ENCODE data around the gene EAF2.
"Not testable (repeated sequence)": the region's sequence is repeated elsewhere in the genome, so short reads cannot be mapped to it uniquely, and the experiment has no call there.

Gene EAF2

DNA sequence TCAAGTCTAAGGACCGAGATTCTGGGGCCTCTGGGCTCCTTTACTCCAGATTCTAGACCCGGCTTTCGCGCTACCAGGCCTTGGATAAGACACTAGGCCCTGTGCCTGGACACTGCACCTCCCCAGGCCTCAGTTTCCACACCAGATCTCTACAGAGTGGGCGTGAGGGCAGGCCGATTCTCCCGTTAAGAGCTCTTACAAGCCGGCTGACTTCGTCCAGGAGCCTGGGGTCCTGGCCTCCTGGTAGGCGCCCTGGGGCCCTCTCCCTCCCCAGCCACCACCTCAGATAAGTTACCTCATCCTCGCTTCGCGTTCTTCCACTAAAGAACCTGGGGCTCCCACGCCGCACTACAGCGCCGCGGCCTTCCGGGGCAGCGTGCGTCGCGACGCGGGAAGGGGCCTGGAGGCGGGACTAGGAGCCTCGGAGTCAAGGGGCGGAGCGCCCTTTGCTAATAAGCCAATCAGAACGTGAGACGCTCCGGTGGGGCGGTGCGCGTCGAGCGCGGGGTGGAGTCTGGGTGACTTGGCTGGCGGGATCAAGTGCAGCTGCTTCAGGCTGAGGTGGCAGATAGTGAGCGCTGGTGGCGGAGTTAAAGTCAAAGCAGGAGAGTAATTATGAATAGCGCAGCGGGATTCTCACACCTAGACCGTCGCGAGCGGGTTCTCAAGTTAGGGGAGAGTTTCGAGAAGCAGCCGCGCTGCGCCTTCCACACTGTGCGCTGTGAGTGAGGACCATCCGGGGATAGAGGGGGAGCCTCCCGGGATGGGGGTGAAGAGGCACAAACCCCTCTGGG, at the start of gene EAF2, which contains the start of gene IQCB1:
TSS of gene EAF2 (plus strand) at position 539 of the 794 bp plus-strand sequence. CDS start at position 616, 77 bp downstream.
TSS of gene IQCB1 (minus strand) at position 390 of the 794 bp plus-strand sequence. CDS start 6,100 bp downstream, outside the sequence.
- DNase-seq: peak; percentile 97

DNA sequence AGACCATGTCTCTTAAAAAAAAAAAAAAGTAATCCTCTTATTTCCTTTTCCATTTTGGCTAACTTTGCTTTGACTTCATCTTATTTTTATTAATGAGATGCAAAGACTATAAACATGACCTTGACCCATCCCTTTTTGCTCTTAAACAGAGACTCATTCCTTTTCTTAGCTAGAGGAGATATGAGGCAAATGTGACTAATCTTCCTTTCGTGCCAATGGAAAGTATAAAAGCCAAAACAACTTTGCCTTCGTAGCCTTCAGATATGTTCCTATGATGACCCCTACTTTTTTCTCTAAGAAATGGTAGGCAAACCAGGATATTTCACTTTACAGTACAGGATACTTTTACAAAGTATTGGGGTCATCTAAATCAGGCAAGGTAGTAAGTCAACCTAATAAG, 48.5 kb upstream of the EAF2 start:
- DNase-seq: no peak

DNA sequence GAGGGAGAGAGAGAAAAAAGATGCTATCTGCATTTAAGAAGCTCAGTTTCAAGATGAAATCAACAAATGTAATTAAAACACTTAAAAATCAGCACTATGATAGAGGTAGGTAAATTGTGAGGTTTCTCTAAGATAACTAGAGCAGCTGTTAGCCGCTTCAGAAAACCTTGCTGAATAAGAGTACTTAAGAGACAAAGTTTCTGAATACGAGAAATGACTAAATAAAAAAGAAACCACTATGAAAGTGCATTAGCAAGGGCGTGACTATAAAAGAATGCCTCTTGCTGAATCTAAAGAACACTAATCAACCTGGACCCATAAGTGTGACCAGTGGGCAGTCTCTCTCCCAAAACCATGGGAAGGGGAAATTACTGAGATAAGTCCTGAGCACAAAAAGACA, 41.9 kb upstream of the EAF2 start:
- DNase-seq: no peak

DNA sequence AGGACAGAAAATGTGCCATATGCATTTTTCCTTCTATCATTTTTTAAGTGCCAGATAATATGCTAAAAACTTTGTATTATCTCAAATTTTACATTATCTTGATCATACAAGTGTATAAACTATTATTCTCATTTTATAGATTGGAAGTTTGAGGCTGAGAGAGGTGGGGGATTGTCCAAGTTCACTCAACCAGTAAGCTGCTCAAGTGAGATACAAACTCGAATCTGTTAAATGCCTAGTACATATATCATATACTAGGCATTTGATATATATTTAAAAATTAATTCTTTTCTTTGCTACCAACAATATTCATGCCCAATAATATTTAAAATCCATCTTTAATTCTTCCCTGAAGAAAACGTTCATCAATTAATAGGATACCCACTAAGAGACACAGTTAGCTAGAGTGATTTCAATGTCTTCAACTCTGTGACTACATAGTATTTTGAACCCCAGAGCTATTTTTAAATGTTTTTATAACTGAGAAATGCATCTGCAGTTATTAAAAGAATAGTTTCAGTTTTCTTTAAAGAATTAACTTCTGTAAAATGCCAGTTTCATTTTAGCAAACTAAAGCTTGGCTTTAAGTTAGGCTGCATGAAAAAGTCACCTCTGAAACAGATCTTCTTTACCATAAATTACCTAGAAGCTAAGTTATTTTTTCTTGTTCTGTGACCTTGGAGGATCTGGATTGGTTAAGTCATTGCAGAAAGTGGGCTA, 40.6 kb upstream of the EAF2 start:
- no peak for DNase-seq

DNA sequence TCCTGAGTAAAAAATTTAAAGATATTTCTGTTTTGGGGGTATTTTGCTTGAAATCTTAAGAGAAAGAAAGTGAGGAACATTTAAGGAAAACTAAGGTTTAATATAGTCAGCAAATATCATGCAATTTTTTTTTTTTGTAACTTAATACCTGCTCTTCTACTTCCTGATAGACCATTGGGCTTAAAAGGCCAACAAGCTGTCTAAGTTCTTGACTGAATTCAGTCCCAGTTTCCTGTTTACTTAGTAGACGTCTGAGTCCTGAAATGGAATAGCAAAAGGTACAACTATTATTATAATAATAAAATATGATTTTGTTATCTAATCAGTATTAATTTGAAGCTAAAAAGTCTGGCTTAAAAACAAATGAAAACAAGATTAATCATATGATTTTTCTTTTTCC, 38.0 kb upstream of the EAF2 start:
- no peak for DNase-seq

DNA sequence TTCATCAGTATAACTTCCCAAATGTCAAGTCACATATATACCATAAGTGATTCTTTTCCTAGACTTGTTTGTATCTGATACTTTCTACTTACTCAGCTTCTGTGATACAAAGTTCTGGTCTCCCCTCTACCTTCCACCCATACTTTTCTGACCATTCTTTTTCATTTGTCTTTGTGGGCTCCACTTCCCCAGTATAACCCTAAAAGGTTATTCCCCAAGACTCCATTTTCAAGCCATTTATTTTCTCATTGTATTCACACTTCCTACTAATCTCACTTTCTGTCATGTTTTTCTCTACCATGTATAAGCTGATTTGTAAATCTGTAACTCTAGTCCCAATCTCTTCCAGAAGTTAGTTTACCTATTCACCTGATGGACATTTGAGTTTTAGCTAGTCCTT, 34.1 kb upstream of the EAF2 start:
- no peak for DNase-seq

DNA sequence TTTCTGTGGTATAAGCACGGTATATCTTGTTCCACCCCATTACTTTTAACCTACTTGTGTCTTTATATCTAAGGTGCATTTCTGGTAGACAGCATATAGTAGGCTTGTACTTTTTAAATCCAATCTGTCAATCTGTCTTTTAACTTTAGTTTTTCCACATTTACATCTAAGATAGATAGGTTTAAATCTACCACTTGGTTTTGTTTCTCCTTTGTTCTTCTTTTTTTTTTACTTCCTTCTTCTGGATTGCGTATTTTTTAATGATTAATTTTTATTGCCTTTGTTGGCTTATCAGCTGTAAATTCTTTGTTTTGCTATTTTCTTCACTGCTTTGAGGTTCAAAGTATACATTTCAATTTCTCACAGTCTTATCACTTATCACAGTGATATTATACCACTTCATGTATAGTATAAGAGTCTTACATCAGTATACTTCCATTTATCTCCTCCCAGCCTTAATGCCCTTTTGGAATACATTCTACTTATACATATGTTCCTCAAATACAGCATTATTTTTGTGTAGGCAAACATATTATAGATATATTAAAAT, 31.2 kb upstream of the EAF2 start:
- DNase-seq: no peak

DNA sequence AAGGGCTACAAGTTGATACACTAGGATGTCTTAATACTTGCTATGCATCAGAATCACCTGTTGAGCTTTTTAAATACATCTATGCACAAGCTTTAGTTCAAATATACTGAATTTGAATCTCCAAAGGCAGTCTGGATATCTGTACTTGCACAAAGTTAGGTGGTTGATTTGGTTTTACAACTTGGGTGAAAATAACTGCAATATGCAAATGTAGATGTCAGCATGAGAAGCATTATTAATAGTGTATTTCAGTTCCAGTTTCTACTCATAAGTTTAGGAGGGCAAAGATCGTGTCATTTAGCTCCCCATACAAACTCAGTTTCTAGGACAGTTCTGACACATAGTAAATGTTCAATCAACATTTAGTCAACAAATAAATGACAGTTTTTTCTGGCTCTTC, 25.8 kb upstream of the EAF2 start:
- DNase-seq: no peak

DNA sequence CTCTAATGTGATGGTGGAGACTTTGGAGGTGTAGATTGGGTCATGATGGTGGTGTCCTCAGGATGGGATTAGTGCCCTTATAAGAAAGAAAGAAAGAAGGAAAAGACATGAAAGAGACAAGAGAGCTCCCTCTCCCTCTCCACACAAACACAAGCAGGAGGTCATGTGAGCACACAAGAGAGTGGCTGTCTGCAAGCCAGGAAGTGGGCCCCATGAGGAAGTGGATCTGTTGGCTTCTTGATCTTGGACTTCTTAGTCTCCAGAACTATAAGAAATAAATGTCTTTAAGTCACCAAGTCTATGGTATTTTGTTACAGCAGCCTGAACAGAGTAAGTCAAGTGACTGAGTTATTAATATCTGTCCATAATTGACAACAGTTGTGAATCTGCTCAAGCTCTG, 17.3 kb upstream of the EAF2 start:
- DNase-seq: no peak

DNA sequence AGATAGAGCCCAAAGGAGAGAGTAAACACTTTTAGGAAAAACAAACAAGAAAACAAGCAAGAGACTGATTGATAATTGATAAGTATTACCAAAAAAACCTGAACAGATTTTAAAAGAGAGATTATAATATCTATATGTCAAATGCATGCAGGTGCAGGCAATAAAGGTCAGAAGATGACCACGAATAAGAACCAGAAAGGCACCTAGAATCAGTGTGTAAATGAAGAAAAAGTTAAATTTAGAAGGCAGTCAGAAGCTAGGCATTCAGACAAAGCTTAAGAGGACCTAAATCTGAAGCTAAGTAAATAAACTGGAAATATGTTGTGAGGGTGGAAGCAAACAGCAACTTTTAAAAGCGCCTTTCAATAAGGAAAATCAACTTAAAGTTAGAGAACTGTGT, 16.4 kb upstream of the EAF2 start:
- DNase-seq: no peak

DNA sequence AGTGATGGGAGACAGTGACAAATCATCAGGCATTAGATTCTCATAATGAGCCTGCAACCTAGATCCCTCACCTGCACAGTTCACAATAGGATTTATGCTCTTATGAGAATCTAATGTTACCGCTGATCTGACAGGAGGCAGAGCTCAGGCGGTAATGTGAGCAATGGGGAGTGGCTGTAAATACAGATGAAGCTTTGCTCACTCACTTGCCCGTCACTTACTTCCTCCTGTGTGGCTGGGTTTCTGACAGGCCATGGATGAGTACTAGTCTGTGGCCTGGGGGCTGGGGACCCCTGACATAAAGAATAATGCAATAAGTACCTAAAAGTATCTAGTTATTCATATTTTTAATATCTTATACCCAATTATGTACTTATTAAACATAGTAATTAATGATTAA, 15.8 kb upstream of the EAF2 start:
- no peak for DNase-seq

DNA sequence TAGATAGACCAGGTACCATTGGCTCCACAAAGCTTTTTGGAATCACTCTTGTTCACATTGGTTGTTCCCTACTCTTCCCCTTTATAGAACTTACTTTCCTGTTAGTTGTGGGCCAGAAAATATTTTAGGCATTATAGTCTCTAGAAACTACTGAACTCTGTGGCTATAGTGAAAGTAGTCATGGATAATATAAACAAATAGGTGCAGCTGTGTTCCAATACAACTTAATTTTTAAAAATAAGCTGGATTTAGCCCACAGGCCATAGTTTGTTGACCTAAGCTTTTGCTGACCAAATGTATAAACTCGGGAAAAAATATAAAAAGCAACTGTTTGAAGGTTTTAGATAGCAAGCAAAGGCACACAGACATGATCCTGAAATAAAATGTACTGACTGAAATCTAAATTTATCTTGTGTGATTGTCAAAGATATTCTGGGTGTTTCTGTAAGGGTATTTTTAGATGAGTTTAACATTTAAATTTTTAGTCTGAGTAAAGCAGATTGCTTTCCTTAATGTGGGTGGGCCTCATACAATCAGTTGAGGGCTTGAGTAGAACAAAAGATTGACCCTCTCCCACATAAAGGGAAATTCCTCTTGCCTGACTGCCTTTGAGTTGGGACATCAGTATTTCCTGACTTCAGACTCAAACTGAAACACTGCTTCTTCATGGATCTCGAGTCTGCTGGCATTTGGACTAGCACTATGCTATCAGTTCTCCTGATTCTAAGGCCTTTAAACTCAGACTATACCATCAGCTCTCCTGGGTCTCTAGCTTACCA, 13.4 kb upstream of the EAF2 start:
- DNase-seq: no peak

DNA sequence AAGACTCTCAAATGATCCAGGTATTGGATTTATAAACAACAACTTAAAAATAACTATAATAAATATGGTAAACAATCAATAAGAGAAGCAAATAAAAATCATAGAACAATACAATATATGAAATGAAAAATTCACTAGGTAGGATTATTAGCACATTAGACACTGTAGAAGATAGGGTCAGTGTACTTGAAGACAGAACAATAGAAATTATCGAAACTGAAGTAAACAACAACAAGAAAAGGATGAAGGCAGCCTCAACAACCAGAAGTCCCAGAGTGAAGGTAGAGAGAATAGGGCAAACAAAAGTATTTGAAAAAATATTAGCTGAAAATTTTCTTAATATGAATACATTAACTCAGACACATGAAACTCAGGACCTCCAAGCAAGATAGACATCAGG, 12.0 kb upstream of the EAF2 start:
- DNase-seq: no peak

DNA sequence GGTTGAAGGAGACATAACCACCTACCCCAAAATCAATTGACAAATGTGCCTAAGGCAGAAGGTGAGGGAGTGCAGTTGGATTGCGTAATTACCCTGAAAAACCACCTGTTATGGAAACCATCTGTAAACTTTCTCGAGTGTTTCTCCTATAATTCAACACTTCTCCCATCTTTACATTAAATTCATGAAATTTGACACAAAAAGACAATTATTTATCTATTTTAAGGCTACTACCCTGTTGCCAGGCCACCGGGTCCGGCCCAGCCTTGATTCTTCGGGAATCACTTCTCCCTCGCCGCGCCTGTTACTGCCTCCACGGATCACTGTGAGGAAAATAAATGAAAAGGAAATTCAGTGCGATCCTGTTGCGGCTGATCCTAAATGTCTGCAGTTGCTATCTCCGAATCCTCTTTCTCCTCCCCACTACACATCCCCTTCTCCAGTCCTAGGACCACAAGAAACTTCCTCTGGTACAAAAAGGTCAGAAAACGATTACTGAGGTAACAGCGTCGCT, 795 bp upstream of the EAF2 start:
- no peak for DNase-seq

DNA sequence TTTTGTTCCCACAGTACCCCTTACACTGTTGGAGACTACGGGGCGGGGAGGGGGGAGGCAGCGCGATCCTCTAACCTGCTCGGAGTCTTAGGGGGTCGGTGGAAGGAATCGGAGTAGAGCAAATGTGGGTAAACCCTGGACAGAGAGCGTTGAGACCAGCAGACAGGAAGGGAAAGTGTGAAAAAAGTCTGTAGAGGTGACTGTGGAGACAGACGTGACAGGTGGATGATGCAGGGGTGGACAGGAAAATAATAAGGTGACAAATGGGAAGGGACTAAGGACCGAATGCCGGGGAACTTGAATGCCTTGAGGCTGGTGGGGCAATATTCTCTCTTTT, 424 bp downstream of the EAF2 start:
- no peak for DNase-seq

DNA sequence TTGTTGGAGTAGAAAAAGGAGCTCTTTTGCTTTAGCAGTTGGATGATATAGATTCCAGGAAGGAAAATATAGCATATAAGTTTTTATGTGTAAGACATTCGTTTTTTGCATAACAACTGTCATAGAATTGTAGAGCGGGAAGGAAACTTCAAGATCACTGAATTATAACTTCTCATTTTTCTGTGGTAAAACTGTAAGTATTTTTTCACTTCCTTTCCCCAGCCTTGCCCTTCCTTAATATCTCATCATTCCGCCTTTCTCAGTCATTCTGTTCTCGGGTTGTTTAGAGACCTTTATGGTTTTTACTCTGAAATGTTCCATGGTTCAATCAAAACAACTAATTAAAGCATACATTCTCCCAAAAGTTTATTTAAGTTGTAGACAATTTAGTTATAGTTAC, 1.1 kb downstream of the EAF2 start:
- no peak for DNase-seq

DNA sequence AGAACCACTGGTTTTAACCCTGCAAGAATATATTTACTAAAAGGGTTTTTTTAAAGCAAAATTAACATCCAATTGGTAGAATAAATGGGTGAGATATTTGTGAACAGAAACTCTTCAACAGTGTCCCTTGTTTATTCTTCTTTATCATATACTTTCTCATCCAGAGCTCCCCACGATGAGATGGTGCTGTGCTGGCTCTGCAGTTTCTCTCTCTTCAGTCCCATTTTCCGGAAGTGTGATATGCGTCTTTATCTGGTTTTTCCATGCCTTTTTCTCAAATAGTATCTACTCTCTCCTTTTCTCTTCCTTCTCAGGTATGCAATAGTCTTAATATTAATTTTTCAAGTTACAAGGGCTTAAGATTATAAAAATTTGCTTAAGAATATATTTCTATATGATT, 1.5 kb downstream of the EAF2 start:
- no peak for DNase-seq

DNA sequence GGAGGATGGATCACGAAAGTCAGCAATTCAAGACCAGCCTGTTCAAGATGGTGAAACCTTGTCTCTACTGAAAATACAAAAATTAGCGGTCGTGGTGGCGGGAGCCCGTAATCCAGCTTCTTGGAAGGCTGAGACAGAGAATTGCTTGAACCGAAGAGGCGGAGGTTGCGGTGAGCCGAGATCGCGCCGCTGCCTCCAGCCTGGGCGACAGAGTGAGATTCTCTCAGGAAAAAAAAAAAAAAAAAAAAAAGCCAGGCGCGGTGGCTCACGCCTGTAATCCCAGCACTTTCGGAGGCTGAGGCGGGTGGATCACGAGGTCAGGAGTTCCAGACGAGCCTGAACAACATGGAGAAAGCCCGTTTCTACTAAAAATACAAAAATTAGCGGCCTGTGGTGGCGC, 5.0 kb downstream of the EAF2 start:
- no peak for DNase-seq

DNA sequence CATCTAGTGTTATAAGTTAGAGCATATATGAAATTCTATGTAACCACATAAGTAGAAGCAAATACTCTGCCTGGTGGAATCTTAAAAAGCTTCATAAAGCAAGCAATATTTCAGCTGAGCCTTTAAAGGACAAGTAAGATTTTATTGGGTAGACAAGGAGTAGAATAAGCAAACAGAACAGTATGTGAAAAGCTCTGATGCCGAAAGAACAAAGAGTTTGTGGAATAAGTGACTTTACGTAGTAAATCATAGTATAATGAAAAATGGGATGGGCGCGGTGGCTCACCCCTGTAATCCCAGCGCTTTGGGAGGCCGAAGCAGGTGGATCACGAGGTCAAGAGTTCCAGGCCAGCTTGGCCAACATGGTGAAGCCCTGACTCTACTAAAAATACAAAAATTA, 9.9 kb downstream of the EAF2 start:
- no peak for DNase-seq

DNA sequence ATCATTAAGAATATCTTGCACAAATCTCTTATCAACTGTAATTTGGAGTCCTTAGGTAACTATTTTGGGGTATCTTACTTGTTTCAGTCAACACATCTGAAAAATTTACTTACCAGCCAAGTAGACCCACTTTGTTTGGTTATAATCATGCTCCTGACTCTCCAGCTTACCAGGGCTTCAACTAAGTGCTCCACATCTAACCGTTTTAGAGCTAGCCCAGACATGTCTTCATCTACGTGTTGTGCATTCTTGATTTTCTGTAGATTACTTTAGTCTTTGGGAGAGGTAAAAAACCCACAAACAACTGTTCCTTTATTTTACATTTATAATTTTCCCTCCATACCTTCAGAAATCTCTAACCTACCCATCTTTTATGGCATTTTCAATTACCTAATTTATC, 17.2 kb downstream of the EAF2 start:
- no peak for DNase-seq

DNA sequence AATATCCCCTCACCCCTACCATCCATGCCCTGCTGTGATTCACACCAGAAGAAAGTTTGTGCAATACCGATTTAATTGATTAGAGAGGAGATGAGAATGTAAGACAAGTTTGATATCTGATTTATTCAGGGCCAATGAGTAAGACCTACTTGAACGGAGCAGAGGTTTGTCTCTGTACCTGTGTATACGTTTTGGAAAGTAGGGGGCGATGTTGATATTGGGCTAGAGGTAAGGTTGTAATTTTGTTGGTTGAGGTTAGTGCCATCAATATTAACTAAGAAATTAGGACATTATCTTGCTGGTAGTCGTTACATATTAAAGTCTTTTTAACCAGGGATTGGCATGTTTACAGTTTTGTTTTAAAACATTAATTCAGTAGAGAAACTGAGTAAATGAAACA, 20.5 kb downstream of the EAF2 start:
- no peak for DNase-seq

DNA sequence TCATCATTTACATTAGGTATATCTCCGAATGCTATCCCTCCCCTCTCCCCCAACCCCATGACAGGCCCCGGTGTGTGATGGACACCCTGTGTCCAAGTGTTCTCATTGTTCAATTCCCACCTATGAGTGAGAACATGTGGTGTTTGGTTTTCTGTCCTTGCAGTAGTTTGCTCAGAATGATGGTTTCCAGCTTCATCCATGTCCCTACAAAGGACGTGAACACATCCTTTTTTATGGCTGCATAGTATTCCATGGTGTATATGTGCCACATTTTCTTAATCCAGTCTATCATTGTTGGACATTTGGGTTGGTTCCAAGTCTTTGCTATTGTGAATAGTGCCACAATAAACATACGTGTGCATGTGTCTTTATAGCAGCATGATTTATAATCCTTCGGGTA, 22.8 kb downstream of the EAF2 start:
- DNase-seq: not testable (repeated sequence)

DNA sequence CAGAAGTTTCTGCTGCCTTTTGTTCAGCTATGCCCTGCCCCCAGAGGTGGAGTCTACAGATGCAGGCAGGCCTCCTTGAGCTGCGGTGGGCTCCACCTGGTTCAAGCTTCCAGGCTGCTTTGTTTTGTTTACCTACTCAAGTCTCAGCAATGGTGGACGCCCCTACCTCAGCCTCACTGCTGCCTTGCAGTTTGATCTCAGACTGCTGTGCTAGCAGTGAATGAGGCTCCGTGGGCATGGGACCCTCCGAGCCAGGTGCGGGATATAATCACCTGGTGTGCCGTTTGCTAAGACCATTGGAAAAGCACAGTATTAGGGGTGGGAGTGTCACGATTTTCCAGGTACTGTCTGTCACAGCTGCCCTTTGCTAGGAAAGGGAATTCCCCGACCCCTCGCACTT, 28.2 kb downstream of the EAF2 start:
- DNase-seq: not testable (repeated sequence)
